Endodermal cell (in vitro differentiated cells): Measurements from ENCODE around the gene MYO7B. TPM values are rescaled to one million over a fixed set of nuclear protein-coding genes. Genes with fewer than 3 reads are reported as not detected.

Experiments used
- DNase-seq: peaks from one replicate; pipeline ENCODE4 v3.0.0-alpha.2; 2017
- H3K27ac ChIP-seq: 2 replicates; pipeline ENCODE4 v1.5.1; 2013; ENCODE audit warnings: mild to moderate bottlenecking, low read depth, low read length, moderate library complexity
- H3K27me3 ChIP-seq: 2 replicates; pipeline ENCODE4 v1.6.1; 2013; ENCODE audit warnings: mild to moderate bottlenecking, low read length, moderate library complexity; ENCODE audit not compliant: insufficient read depth, control insufficient read depth, poor library complexity, severe bottlenecking
- H3K36me3 ChIP-seq: 2 replicates; pipeline ENCODE4 v1.7.0; 2013; ENCODE audit warnings: mild to moderate bottlenecking, low read length, moderate library complexity; ENCODE audit not compliant: control insufficient read depth, insufficient read depth
- H3K4me1 ChIP-seq: one replicate; pipeline ENCODE4 v1.7.0; 2013; ENCODE audit warnings: low read length; ENCODE audit not compliant: control insufficient read depth, insufficient read depth
- H3K4me3 ChIP-seq: 2 replicates; pipeline ENCODE4 v1.5.1; 2013; ENCODE audit warnings: mild to moderate bottlenecking, low read length, moderate library complexity
- H3K9ac ChIP-seq: 2 replicates; pipeline ENCODE4 v1.6.1; 2013; ENCODE audit warnings: mild to moderate bottlenecking, low read length, moderate library complexity; ENCODE audit not compliant: poor library complexity, severe bottlenecking; ENCODE audit errors: extremely low read depth
- H3K9me3 ChIP-seq: 2 replicates; pipeline ENCODE4 v1.6.1; 2013; ENCODE audit warnings: mild to moderate bottlenecking, low read length, moderate library complexity; ENCODE audit not compliant: control insufficient read depth
- H3K27ac Mint-ChIP-seq: 2 replicates; pipeline ENCODE4 v1.8.0; 2020; ENCODE audit warnings: mixed read lengths
- H3K27me3 Mint-ChIP-seq: 2 replicates; pipeline ENCODE4 v1.8.0; 2021; ENCODE audit warnings: mild to moderate bottlenecking, mixed read lengths; ENCODE audit not compliant: insufficient read depth
- H3K36me3 Mint-ChIP-seq: 2 replicates; pipeline ENCODE4 v1.8.0; 2020; ENCODE audit warnings: low read depth, mixed read lengths
- H3K4me1 Mint-ChIP-seq: 2 replicates; pipeline ENCODE4 v1.8.0; 2020; ENCODE audit warnings: mixed read lengths
- H3K4me3 Mint-ChIP-seq: 2 replicates; pipeline ENCODE4 v1.8.0; 2020; ENCODE audit warnings: mild to moderate bottlenecking, moderate library complexity, mixed read lengths
- H3K9me3 Mint-ChIP-seq: 2 replicates; pipeline ENCODE4 v1.8.0; 2020; ENCODE audit warnings: mild to moderate bottlenecking, mixed read lengths
- WGBS, 2 experiments: methylation state at CpG; one replicate each; pipeline versions ENCODE4 v1.1.5 to v1.1.7; 2013; ENCODE audit warnings: missing lambda C conversion rate in 2 of 2, mixed read lengths in 1 of 2; ENCODE audit not compliant: insufficient coverage in 1 of 2, insufficient read length in 1 of 2; 5-methylcytosine and 5-hydroxymethylcytosine counted together
- total RNA-seq, 2 donors: library from RNA; stranded (reverse); fragmentation: NEBNext Ultra II Directional in 1 of 2; extraction: Animal tissue kit (Norgen Biotek cat#: 25700) in 1 of 2; gene quantifications; 2 replicates in 1 of 2; 3 replicates in 1 of 2; pipeline ENCODE4 v1.2.1, GENCODE V29; 2021
- TF ChIP-seq, protein P1 (sequence below): fragments of 200-600 bp; sonication (generic); conservative IDR thresholded peaks from 2 replicates; pipeline ENCODE4 v1.5.0; 2021; ENCODE audit warnings: antibody characterized with exemption, mild to moderate bottlenecking

MYO7B gene
- total RNA-seq, 2 donors from 2014 or later: 0.11 TPM; not detected in 1

- TF ChIP-seq, protein P1, sequence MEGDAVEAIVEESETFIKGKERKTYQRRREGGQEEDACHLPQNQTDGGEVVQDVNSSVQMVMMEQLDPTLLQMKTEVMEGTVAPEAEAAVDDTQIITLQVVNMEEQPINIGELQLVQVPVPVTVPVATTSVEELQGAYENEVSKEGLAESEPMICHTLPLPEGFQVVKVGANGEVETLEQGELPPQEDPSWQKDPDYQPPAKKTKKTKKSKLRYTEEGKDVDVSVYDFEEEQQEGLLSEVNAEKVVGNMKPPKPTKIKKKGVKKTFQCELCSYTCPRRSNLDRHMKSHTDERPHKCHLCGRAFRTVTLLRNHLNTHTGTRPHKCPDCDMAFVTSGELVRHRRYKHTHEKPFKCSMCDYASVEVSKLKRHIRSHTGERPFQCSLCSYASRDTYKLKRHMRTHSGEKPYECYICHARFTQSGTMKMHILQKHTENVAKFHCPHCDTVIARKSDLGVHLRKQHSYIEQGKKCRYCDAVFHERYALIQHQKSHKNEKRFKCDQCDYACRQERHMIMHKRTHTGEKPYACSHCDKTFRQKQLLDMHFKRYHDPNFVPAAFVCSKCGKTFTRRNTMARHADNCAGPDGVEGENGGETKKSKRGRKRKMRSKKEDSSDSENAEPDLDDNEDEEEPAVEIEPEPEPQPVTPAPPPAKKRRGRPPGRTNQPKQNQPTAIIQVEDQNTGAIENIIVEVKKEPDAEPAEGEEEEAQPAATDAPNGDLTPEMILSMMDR: no peak
- Mint-ChIP-seq H3K4me3 (no peak overlapping the region), H3K4me1 (peaks cover 5% of the 10 kb centered on the region), H3K27ac (no peak overlapping the region), H3K27me3 (no peaks in the 10 kb centered on the region), H3K9me3 (no peaks in the 10 kb centered on the region), H3K36me3 (no peaks in the 10 kb centered on the region)
- no peak overlapping the region for H3K4me3 ChIP-seq
- DNase-seq: no peak
- H3K4me1 ChIP-seq: no peaks in the 10 kb centered on the region
- no peaks in the 10 kb centered on the region for H3K9me3 ChIP-seq
- WGBS, 2 experiments: 88 to 100% methylated on average over 7 to 16 of the region's 16 CpGs
- H3K36me3 ChIP-seq: no peaks in the 10 kb centered on the region
- no peak overlapping the region for H3K9ac ChIP-seq
- no peak overlapping the region for H3K27ac ChIP-seq
- H3K27me3 ChIP-seq: no peaks in the 10 kb centered on the region
Observed at GRCh38 chr2:127631541-127631996, 96.1 kb downstream of the MYO7B start.

DNA sequence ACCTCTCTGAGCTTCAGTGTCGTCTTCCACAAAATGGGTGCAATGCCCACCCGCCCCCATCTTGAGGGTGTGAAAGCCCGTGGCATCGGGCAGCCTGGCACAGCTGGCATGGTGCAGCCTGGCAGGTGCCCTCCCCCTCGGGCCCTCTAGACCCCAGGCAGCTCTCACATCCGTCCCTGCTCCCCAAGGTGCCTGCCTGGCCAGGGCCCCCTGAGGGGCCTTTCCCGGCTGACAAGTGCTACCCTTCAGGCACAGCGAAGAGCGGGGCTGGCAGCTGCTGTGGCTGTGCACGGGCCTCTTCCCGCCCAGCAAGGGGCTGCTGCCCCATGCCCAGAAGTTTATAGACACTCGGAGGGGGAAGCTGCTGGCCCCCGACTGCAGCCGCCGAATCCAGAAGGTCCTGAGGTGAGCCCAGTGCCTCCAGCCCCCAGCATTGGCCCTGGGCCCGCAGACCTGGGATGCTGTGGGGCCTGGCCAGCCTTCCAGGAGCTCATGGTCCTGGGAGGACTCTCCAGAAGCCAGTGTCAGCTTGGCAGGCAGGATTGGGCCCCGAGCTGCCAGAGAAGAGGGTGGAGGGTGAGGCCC is 96.6 kb downstream of the MYO7B start:
- 82 to 93% methylated on average over 8 to 17 of the region's 17 CpGs for WGBS, 2 experiments
- no peaks in the 10 kb centered on the region for H3K27me3 ChIP-seq
- H3K4me3 Mint-ChIP-seq: no peak overlapping the region
- TF ChIP-seq, protein P1: no peak
- peaks cover 5% of the 10 kb centered on the region for H3K4me1 Mint-ChIP-seq
- H3K36me3 ChIP-seq: no peaks in the 10 kb centered on the region
- no peaks in the 10 kb centered on the region for H3K27me3 Mint-ChIP-seq
- H3K4me1 ChIP-seq: no peaks in the 10 kb centered on the region
- no peak overlapping the region for H3K9ac ChIP-seq
- H3K27ac Mint-ChIP-seq: no peak overlapping the region
- H3K9me3 ChIP-seq: no peaks in the 10 kb centered on the region
- no peaks in the 10 kb centered on the region for H3K36me3 Mint-ChIP-seq
- no peak overlapping the region for H3K27ac ChIP-seq
- H3K9me3 Mint-ChIP-seq: no peaks in the 10 kb centered on the region
- no peak overlapping the region for H3K4me3 ChIP-seq
- no peak for DNase-seq

DNA sequence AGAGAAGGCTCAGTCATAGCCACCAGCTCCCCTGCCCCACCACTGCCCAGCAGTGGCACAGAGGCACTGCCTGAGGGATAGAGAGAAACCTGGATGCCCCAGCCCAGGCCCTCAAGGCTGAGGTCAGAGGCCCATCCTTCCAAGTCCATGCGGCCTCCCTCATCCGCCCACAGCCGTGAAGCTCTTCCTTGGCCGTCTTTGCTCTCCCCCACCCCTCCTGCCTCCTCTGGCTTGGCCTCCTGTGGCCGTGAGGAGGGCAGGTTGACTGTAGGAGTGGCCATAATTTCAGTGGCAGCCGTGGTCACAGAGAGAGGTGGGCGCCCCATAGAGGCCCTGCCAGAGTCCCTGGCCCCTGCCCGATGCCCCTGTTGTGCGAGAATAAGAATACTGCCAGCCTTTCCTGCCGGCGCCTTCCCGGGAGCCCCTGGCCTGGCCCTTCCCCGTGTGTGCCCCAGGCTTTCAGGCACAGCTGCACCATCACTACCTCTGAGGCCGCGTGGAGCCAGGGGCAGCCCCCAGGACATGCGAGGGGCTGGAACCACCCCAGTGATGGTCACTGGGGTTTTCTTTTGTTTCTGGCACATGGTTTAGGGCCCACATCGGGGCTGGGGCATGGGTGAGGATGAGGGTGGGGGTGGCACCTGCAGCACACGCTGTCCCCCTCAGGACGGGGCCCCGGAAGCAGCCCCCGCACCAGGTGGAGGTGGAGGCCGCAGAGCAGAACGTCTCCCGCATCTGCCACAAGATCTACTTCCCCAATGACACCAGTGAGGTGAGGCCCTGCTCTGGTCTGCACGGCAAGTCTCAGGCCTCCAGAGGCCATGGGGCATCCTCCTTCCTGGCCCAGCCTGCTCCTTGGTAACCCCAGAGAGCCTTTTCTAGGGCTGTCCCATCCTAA is 97.4 kb downstream of the MYO7B start:
- Histone ChIP-seq H3K27me3 (no peaks in the 10 kb centered on the region), H3K9me3 (no peaks in the 10 kb centered on the region), H3K27ac (no peak overlapping the region), H3K4me3 (no peak overlapping the region), H3K4me1 (peaks cover under 1% of the 10 kb centered on the region), H3K9ac (no peak overlapping the region), H3K36me3 (no peaks in the 10 kb centered on the region)
- Mint-ChIP-seq H3K4me3 (no peak overlapping the region), H3K27ac (no peak overlapping the region), H3K27me3 (no peaks in the 10 kb centered on the region), H3K9me3 (no peaks in the 10 kb centered on the region), H3K4me1 (peaks cover 6% of the 10 kb centered on the region), H3K36me3 (no peaks in the 10 kb centered on the region)
- no peak for DNase-seq
- TF ChIP-seq, protein P1: no peak
- 86 to 96% methylated on average over 15 to 25 of the region's 25 CpGs for whole genome bisulfite sequencing, 2 experiments
